Endodermal cell (in vitro differentiated cells): Measurements from ENCODE around the gene BRI3BP. TPM values are rescaled to one million over a fixed set of nuclear protein-coding genes. Genes with fewer than 3 reads are reported as not detected.

Source experiments
- DNase-seq: peaks from one replicate; pipeline ENCODE4 v3.0.0-alpha.2; 2017
- H3K27ac ChIP-seq: 2 replicates; pipeline ENCODE4 v1.5.1; 2013; ENCODE audit warnings: mild to moderate bottlenecking, low read depth, low read length, moderate library complexity
- H3K27me3 ChIP-seq: 2 replicates; pipeline ENCODE4 v1.6.1; 2013; ENCODE audit warnings: mild to moderate bottlenecking, low read length, moderate library complexity; ENCODE audit not compliant: insufficient read depth, control insufficient read depth, poor library complexity, severe bottlenecking
- H3K36me3 ChIP-seq: 2 replicates; pipeline ENCODE4 v1.7.0; 2013; ENCODE audit warnings: mild to moderate bottlenecking, low read length, moderate library complexity; ENCODE audit not compliant: control insufficient read depth, insufficient read depth
- H3K4me1 ChIP-seq: one replicate; pipeline ENCODE4 v1.7.0; 2013; ENCODE audit warnings: low read length; ENCODE audit not compliant: control insufficient read depth, insufficient read depth
- H3K4me3 ChIP-seq: 2 replicates; pipeline ENCODE4 v1.5.1; 2013; ENCODE audit warnings: mild to moderate bottlenecking, low read length, moderate library complexity
- H3K9ac ChIP-seq: 2 replicates; pipeline ENCODE4 v1.6.1; 2013; ENCODE audit warnings: mild to moderate bottlenecking, low read length, moderate library complexity; ENCODE audit not compliant: poor library complexity, severe bottlenecking; ENCODE audit errors: extremely low read depth
- H3K9me3 ChIP-seq: 2 replicates; pipeline ENCODE4 v1.6.1; 2013; ENCODE audit warnings: mild to moderate bottlenecking, low read length, moderate library complexity; ENCODE audit not compliant: control insufficient read depth
- H3K27ac Mint-ChIP-seq: 2 replicates; pipeline ENCODE4 v1.8.0; 2020; ENCODE audit warnings: mixed read lengths
- H3K27me3 Mint-ChIP-seq: 2 replicates; pipeline ENCODE4 v1.8.0; 2021; ENCODE audit warnings: mild to moderate bottlenecking, mixed read lengths; ENCODE audit not compliant: insufficient read depth
- H3K36me3 Mint-ChIP-seq: 2 replicates; pipeline ENCODE4 v1.8.0; 2020; ENCODE audit warnings: low read depth, mixed read lengths
- H3K4me1 Mint-ChIP-seq: 2 replicates; pipeline ENCODE4 v1.8.0; 2020; ENCODE audit warnings: mixed read lengths
- H3K4me3 Mint-ChIP-seq: 2 replicates; pipeline ENCODE4 v1.8.0; 2020; ENCODE audit warnings: mild to moderate bottlenecking, moderate library complexity, mixed read lengths
- H3K9me3 Mint-ChIP-seq: 2 replicates; pipeline ENCODE4 v1.8.0; 2020; ENCODE audit warnings: mild to moderate bottlenecking, mixed read lengths
- CTCF ChIP-seq: fragments of 200-600 bp; sonication (generic); conservative IDR thresholded peaks from 2 replicates; pipeline ENCODE4 v1.5.0; 2021; ENCODE audit warnings: antibody characterized with exemption, mild to moderate bottlenecking
- WGBS, 2 experiments: methylation state at CpG; one replicate each; pipeline versions ENCODE4 v1.1.5 to v1.1.7; 2013; ENCODE audit warnings: missing lambda C conversion rate in 2 of 2, mixed read lengths in 1 of 2; ENCODE audit not compliant: insufficient coverage in 1 of 2, insufficient read length in 1 of 2; 5-methylcytosine and 5-hydroxymethylcytosine counted together
- total RNA-seq, 2 donors: library from RNA; stranded (reverse); fragmentation: NEBNext Ultra II Directional in 1 of 2; extraction: Animal tissue kit (Norgen Biotek cat#: 25700) in 1 of 2; gene quantifications; 2 replicates in 1 of 2; 3 replicates in 1 of 2; pipeline ENCODE4 v1.2.1, GENCODE V29; 2021

BRI3BP gene
- total RNA-seq, 2 donors from 2014 or later: 10.5 to 16.0 TPM

GRCh38 chr12:125069616-125070015 lies 76.2 kb downstream of the BRI3BP start:
- DNase-seq: no peak
- Histone ChIP-seq H3K9ac (no peak overlapping the region), H3K36me3 (peaks cover 39% of the 10 kb centered on the region), H3K4me1 (no peaks in the 10 kb centered on the region), H3K27me3 (no peaks in the 10 kb centered on the region), H3K9me3 (no peaks in the 10 kb centered on the region), H3K4me3 (no peak overlapping the region), H3K27ac (no peak overlapping the region)
- Mint-ChIP-seq H3K27ac (no peak overlapping the region), H3K9me3 (no peaks in the 10 kb centered on the region), H3K4me3 (no peak overlapping the region), H3K4me1 (peaks cover 17% of the 10 kb centered on the region), H3K36me3 (peaks cover 42% of the 10 kb centered on the region), H3K27me3 (no peaks in the 10 kb centered on the region)
- TF ChIP-seq CTCF: no peak
- WGBS, 2 experiments: 95 to 97% methylated on average over 8 of the region's 8 CpGs

GRCh38 chr12:125070112-125070511 lies 76.7 kb downstream of the BRI3BP start:
- Histone ChIP-seq H3K4me1 (no peaks in the 10 kb centered on the region), H3K27ac (no peak overlapping the region), H3K4me3 (no peak overlapping the region), H3K36me3 (peaks cover 39% of the 10 kb centered on the region), H3K27me3 (no peaks in the 10 kb centered on the region), H3K9ac (no peak overlapping the region), H3K9me3 (no peaks in the 10 kb centered on the region)
- H3K27ac Mint-ChIP-seq: no peak overlapping the region
- peak; percentile 22 for TF ChIP-seq CTCF
- H3K4me3 Mint-ChIP-seq: no peak overlapping the region
- DNase-seq: peak; percentile 48
- H3K36me3 Mint-ChIP-seq: peaks cover 42% of the 10 kb centered on the region
- H3K9me3 Mint-ChIP-seq: no peaks in the 10 kb centered on the region
- peaks cover 17% of the 10 kb centered on the region for H3K4me1 Mint-ChIP-seq
- WGBS, 2 experiments: 91 to 96% methylated on average over 6 of the region's 6 CpGs
- H3K27me3 Mint-ChIP-seq: no peaks in the 10 kb centered on the region

- no peak for DNase-seq
- Mint-ChIP-seq H3K27ac (peak overlapping the region; percentile 64), H3K4me3 (no peak overlapping the region), H3K36me3 (peaks cover 46% of the 10 kb centered on the region), H3K27me3 (no peaks in the 10 kb centered on the region), H3K9me3 (no peaks in the 10 kb centered on the region), H3K4me1 (peaks cover 17% of the 10 kb centered on the region)
- Histone ChIP-seq H3K4me1 (no peaks in the 10 kb centered on the region), H3K9me3 (no peaks in the 10 kb centered on the region), H3K9ac (no peak overlapping the region), H3K27me3 (no peaks in the 10 kb centered on the region), H3K4me3 (no peak overlapping the region), H3K36me3 (peaks cover 42% of the 10 kb centered on the region), H3K27ac (no peak overlapping the region)
- 91 to 93% methylated on average over 9 to 11 of the region's 11 CpGs for WGBS, 2 experiments
- peak; percentile 35 for TF ChIP-seq CTCF
These were observed 77.4 kb downstream of the BRI3BP start for GRCh38 chr12:125070661-125071390.
